Keratinocyte (primary cell): ENCODE data around the gene TRIP12. TPM values are rescaled to one million over a fixed set of nuclear protein-coding genes. Genes with fewer than 3 reads are reported as not detected.

Source experiments
- DNase-seq: peaks from one replicate; pipeline ENCODE4 v3.0.0-alpha.2; 2011; ENCODE audit warnings: low read depth, missing footprints, low spot score
- FAIRE-seq: peaks from 2 replicates; lab custom pipeline; 2011; peaks lifted over from hg19 to GRCh38; lab: Jason Lieb, UNC
- H2AFZ ChIP-seq: 2 replicates; pipeline ENCODE4 v1.6.0; 2012; ENCODE audit warnings: low read length, control low read depth, inconsistent platforms; ENCODE audit not compliant: control insufficient read depth
- H3K27ac ChIP-seq: 2 replicates; pipeline ENCODE4 v1.5.1; 2011; ENCODE audit warnings: low read length; ENCODE audit not compliant: control insufficient read depth, insufficient read depth
- H3K27me3 ChIP-seq: 3 replicates; pipeline ENCODE4 v1.6.0; 2011; ENCODE audit warnings: low read length; ENCODE audit not compliant: control insufficient read depth, insufficient read depth; ENCODE audit errors: extremely low read depth
- H3K36me3 ChIP-seq, 2 experiments: 2 replicates in 1 of 2; 3 replicates in 1 of 2; pipeline ENCODE4 v1.5.1; 2011; ENCODE audit warnings: low read length in 2 of 2, mild to moderate bottlenecking in 1 of 2; ENCODE audit not compliant: control insufficient read depth in 2 of 2, insufficient read depth in 2 of 2; ENCODE audit errors: extremely low read depth in 1 of 2
- H3K4me1 ChIP-seq: 3 replicates; pipeline ENCODE4 v1.5.1; 2011; ENCODE audit warnings: low read length; ENCODE audit not compliant: control insufficient read depth, insufficient read depth; ENCODE audit errors: extremely low read depth
- H3K4me2 ChIP-seq: 3 replicates; pipeline ENCODE4 v1.6.0; 2011; ENCODE audit warnings: low read depth, low read length; ENCODE audit not compliant: control insufficient read depth, insufficient read depth; ENCODE audit errors: extremely low read depth
- H3K4me3 ChIP-seq, 3 experiments: fragments of 200-600 bp in 1 of 3; sonication (generic) in 1 of 3; 2 replicates in 2 of 3; 3 replicates in 1 of 3; pipeline ENCODE4 v1.5.1; 2011 to 2016; ENCODE audit warnings: low read length in 3 of 3, mild to moderate bottlenecking in 3 of 3, control low read depth in 2 of 3, inconsistent platforms in 1 of 3, low read depth in 1 of 3, mixed read lengths in 1 of 3, mixed run types in 1 of 3, moderate library complexity in 1 of 3; ENCODE audit not compliant: control insufficient read depth in 2 of 3, insufficient read depth in 2 of 3; ENCODE audit errors: extremely low read depth in 1 of 3
- H3K79me2 ChIP-seq: 2 replicates; pipeline ENCODE4 v1.6.0; 2012; ENCODE audit warnings: low read length; ENCODE audit not compliant: control insufficient read depth, insufficient read depth
- H3K9ac ChIP-seq: 3 replicates; pipeline ENCODE4 v1.6.0; 2011; ENCODE audit warnings: low read length; ENCODE audit not compliant: control insufficient read depth, insufficient read depth; ENCODE audit errors: extremely low read depth
- H3K9me1 ChIP-seq: 3 replicates; pipeline ENCODE4 v1.6.0; 2011; ENCODE audit warnings: low read length; ENCODE audit not compliant: control insufficient read depth, insufficient read depth; ENCODE audit errors: extremely low read depth
- H3K9me3 ChIP-seq: 2 replicates; pipeline ENCODE4 v1.5.1; 2012; ENCODE audit warnings: low read depth, low read length; ENCODE audit not compliant: control insufficient read depth
- H4K20me1 ChIP-seq: 3 replicates; pipeline ENCODE4 v1.6.0; 2011; ENCODE audit warnings: low read length; ENCODE audit not compliant: control insufficient read depth, insufficient read depth; ENCODE audit errors: extremely low read depth
- CTCF ChIP-seq, 3 experiments: IDR thresholded peaks in 1 of 3; conservative IDR thresholded peaks in 1 of 3; optimal IDR thresholded peaks in 1 of 3; 2 replicates in 2 of 3; 3 replicates in 1 of 3; pipeline versions ENCODE3 to v1.5.1; 2011; ENCODE audit warnings: low read length in 3 of 3, mild to moderate bottlenecking in 3 of 3, moderate library complexity in 2 of 3, control low read depth in 1 of 3, inconsistent platforms in 1 of 3; ENCODE audit not compliant: insufficient read depth in 2 of 3; ENCODE audit errors: extremely low read depth in 1 of 3
- EZH2 ChIP-seq: IDR thresholded peaks from one replicate; pipeline ENCODE4 v1.6.1; 2012; ENCODE audit warnings: inconsistent platforms, mild to moderate bottlenecking, low read length, moderate library complexity
- dilution Hi-C: fragments of 300-500 bp; cut with MboI; formaldehyde crosslinking; loops from one replicate; pipeline ENCODE4 v1.7.0; 2020; ENCODE audit warnings: low sequenced_read_pairs; ENCODE audit not compliant: extremely low pct_ligation_motif_present
- polyA plus RNA-seq, 5 experiments: library from polyadenylated mRNA; depleted of rRNA in 3 of 5; stranded (reverse) in 3 of 5; stranded (forward) in 1 of 5; unstranded in 1 of 5; fragments of >200 nt; gene quantifications; 1 replicate in 1 of 5; 2 replicates in 3 of 5; 3 replicates in 1 of 5; pipeline versions ENCODE4 v1.2.1 to v1.2.3, GENCODE V29; 2011 to 2012; ENCODE audit warnings: missing spikeins in 2 of 5, low read depth in 1 of 5, low replicate concordance in 1 of 5

TRIP12 gene
- polyA plus RNA-seq, 1 donor (not counting 4 experiments of a cell fraction or from before 2014, with no cell fraction given), result 123 TPM

- DNase-seq (peak; percentile 9), FAIRE-seq (no peak)
- Histone ChIP-seq H3K9me1 (peaks cover 2% of the 10 kb centered on the region), H3K27ac (no peak overlapping the region), H3K36me3 (peaks cover 0 to 7% of the 10 kb centered on the region in 2 experiments), H3K4me3 (no peak overlapping the region), H2AFZ (no peak overlapping the region), H3K9ac (no peak overlapping the region), H3K9me3 (no peaks in the 10 kb centered on the region), H3K79me2 (peaks cover 84% of the 10 kb centered on the region), H4K20me1 (peaks cover 4% of the 10 kb centered on the region), H3K27me3 (no peaks in the 10 kb centered on the region), H3K4me1 (no peaks in the 10 kb centered on the region), H3K4me2 (no peak overlapping the region)
- no peak for TF ChIP-seq CTCF (optimal IDR thresholded peaks at IDR 0.05 in 1 of 3, IDR thresholded peaks at IDR 0.05 in 1 of 3, conservative IDR thresholded peaks at IDR 0.05 in 1 of 3; ENCODE audit: extremely low read depth in 1 of 3, insufficient read depth in 2 of 3, low read length in 3 of 3)
- TF ChIP-seq EZH2, result no peak
- dilution Hi-C loops, result no loop called here
Observed at GRCh38 chr2:229870903-229871656, 50.7 kb downstream of the TRIP12 start.

- H2AFZ ChIP-seq, result no peak overlapping the region
- no peak for TF ChIP-seq EZH2
- TF ChIP-seq CTCF (optimal IDR thresholded peaks at IDR 0.05 in 1 of 3, IDR thresholded peaks at IDR 0.05 in 1 of 3, conservative IDR thresholded peaks at IDR 0.05 in 1 of 3; ENCODE audit: extremely low read depth in 1 of 3, insufficient read depth in 2 of 3, low read length in 3 of 3), result no peak
- H4K20me1 ChIP-seq, result peaks cover 4% of the 10 kb centered on the region
- H3K79me2 ChIP-seq, result peaks cover 86% of the 10 kb centered on the region
- H3K4me2 ChIP-seq, result no peak overlapping the region
- H3K27ac ChIP-seq, result no peak overlapping the region
- dilution Hi-C loops, result no loop called here
- H3K4me1 ChIP-seq, result no peaks in the 10 kb centered on the region
- no peak overlapping the region for H3K4me3 ChIP-seq
- peaks cover 2% of the 10 kb centered on the region for H3K9me1 ChIP-seq
- H3K9me3 ChIP-seq, result no peaks in the 10 kb centered on the region
- no peak overlapping the region for H3K9ac ChIP-seq
- H3K27me3 ChIP-seq, result no peaks in the 10 kb centered on the region
- DNase-seq, result no peak
- no peak for FAIRE-seq
- peaks cover 0 to 6% of the 10 kb centered on the region in 2 experiments for H3K36me3 ChIP-seq
Observed at GRCh38 chr2:229869226-229869625, 52.6 kb downstream of the TRIP12 start.
